H1 (cell line): ENCODE results near the gene JPH2. TPM values are rescaled to one million over a fixed set of nuclear protein-coding genes. Genes with fewer than 3 reads are reported as not detected.

Source experiments
- CTCF ChIA-PET: fragments of 300-600 bp; sonication (Branson Sonifier 250); formaldehyde crosslinking; loops from one replicate; lab custom pipeline; 2021; ENCODE audit not compliant: partially characterized antibody; lab: Charles Lee
- POLR2A ChIA-PET: fragments of 300-600 bp; sonication (Branson Sonifier 250); formaldehyde crosslinking; loops from one replicate; lab custom pipeline; 2021; ENCODE audit warnings: inconsistent platforms; ENCODE audit not compliant: partially characterized antibody; lab: Charles Lee
- DNase-seq, 2 experiments: peaks; one replicate each; pipeline versions ENCODE4 v3.0.0 to v3.0.0-alpha.2; 2010 to 2022; ENCODE audit warnings: low spot score in 2 of 2, low read depth in 1 of 2, mixed read lengths in 1 of 2
- FAIRE-seq: peaks from 2 replicates; lab custom pipeline; 2011; peaks lifted over from hg19 to GRCh38; lab: Jason Lieb, UNC
- H2AFZ ChIP-seq: 2 replicates; pipeline ENCODE4 v1.8.1; 2012; ENCODE audit warnings: low read length, inconsistent platforms
- H2AK5ac ChIP-seq: 2 replicates; pipeline ENCODE4 v1.6.1; 2013; ENCODE audit warnings: low read depth, low read length
- H2BK120ac ChIP-seq: replicated peaks from 2 replicates; pipeline ENCODE3; 2013; ENCODE audit warnings: low read depth, low read length, inconsistent platforms
- H2BK12ac ChIP-seq: 2 replicates; pipeline ENCODE4 v1.6.1; 2013; ENCODE audit warnings: low read depth, low read length
- H2BK15ac ChIP-seq: 2 replicates; pipeline ENCODE4 v1.6.1; 2013; ENCODE audit warnings: low read length
- H2BK20ac ChIP-seq: 2 replicates; pipeline ENCODE4 v1.6.1; 2013; ENCODE audit warnings: low read length
- H2BK5ac ChIP-seq: 2 replicates; pipeline ENCODE4 v1.6.1; 2013; ENCODE audit warnings: low read depth, low read length
- H3K14ac ChIP-seq: 2 replicates; pipeline ENCODE4 v1.6.1; 2013; ENCODE audit warnings: inconsistent platforms; ENCODE audit not compliant: insufficient read length
- H3K18ac ChIP-seq: 2 replicates; pipeline ENCODE4 v1.6.1; 2013; ENCODE audit warnings: low read length; ENCODE audit errors: extremely low read depth
- H3K23ac ChIP-seq: 2 replicates; pipeline ENCODE4 v1.6.1; 2013; ENCODE audit warnings: inconsistent platforms; ENCODE audit not compliant: insufficient read length
- H3K23me2 ChIP-seq: 2 replicates; pipeline ENCODE4 v1.6.1; 2013; ENCODE audit warnings: low read depth, low read length
- H3K27ac ChIP-seq: 2 replicates; pipeline ENCODE4 v1.6.1; 2011; ENCODE audit warnings: low read depth, low read length, inconsistent platforms
- H3K27me3 ChIP-seq, 4 experiments: replicated peaks in 1 of 4; 1 replicate in 1 of 4; 2 replicates in 3 of 4; pipeline versions ENCODE4 v1.6.1 to v1.8.1; 2011 to 2013; ENCODE audit warnings: low read length in 3 of 4, mild to moderate bottlenecking in 3 of 4, inconsistent platforms in 2 of 4, mixed read lengths in 2 of 4, moderate library complexity in 1 of 4; ENCODE audit not compliant: control insufficient read depth in 3 of 4, insufficient read depth in 3 of 4; ENCODE audit errors: extremely low read depth in 1 of 4
- H3K36me3 ChIP-seq, 4 experiments: 2 replicates each; pipeline versions ENCODE4 v1.6.1 to v1.8.1; 2011 to 2013; ENCODE audit warnings: mild to moderate bottlenecking in 4 of 4, low read length in 3 of 4, moderate library complexity in 2 of 4, control low read depth in 1 of 4, inconsistent platforms in 1 of 4; ENCODE audit not compliant: insufficient read depth in 4 of 4, control insufficient read depth in 2 of 4
- H3K4ac ChIP-seq: replicated peaks from 2 replicates; pipeline ENCODE3; 2013; ENCODE audit warnings: low read length, low read depth, mixed read lengths, inconsistent platforms; ENCODE audit not compliant: insufficient read length
- H3K4me1 ChIP-seq, 4 experiments: replicated peaks in 1 of 4; 1 replicate in 1 of 4; 2 replicates in 3 of 4; pipeline versions ENCODE4 v1.6.1 to v1.8.1; 2011 to 2013; ENCODE audit warnings: low read length in 3 of 4, inconsistent platforms in 2 of 4, mixed read lengths in 1 of 4; ENCODE audit not compliant: insufficient read depth in 4 of 4, control insufficient read depth in 3 of 4
- H3K4me2 ChIP-seq, 2 experiments: 2 replicates each; pipeline versions ENCODE4 v1.6.1 to v1.8.1; 2011 to 2013; ENCODE audit warnings: low read depth in 2 of 2, low read length in 2 of 2, control low read depth in 1 of 2, inconsistent platforms in 1 of 2, mild to moderate bottlenecking in 1 of 2; ENCODE audit not compliant: insufficient read depth in 1 of 2
- H3K4me3 ChIP-seq, 4 experiments: fragments of 200-600, 300-600 bp in 1 of 4; sonication (generic), shearing (Covaris generic), sonication (Bioruptor Twin) in 1 of 4; 2 replicates each; pipeline versions ENCODE4 v1.5.1 to v1.8.1; 2011 to 2016; ENCODE audit warnings: low read length in 4 of 4, low read depth in 3 of 4, control low read depth in 2 of 4, inconsistent platforms in 2 of 4, mild to moderate bottlenecking in 2 of 4, mixed read lengths in 1 of 4, moderate library complexity in 1 of 4; ENCODE audit not compliant: insufficient read depth in 2 of 4; ENCODE audit errors: extremely low read depth in 1 of 4
- H3K56ac ChIP-seq: replicated peaks from 2 replicates; pipeline ENCODE3; 2013; ENCODE audit warnings: low read depth, mild to moderate bottlenecking, mixed read lengths, low read length, inconsistent platforms; ENCODE audit not compliant: insufficient read length
- H3K79me1 ChIP-seq: 2 replicates; pipeline ENCODE4 v1.6.1; 2013; ENCODE audit warnings: low read depth, low read length, control low read depth
- H3K79me2 ChIP-seq, 2 experiments: 2 replicates each; pipeline versions ENCODE4 v1.6.1 to v1.8.1; 2012 to 2013; ENCODE audit warnings: low read length in 2 of 2, mild to moderate bottlenecking in 2 of 2, inconsistent platforms in 1 of 2; ENCODE audit not compliant: insufficient read depth in 2 of 2, control insufficient read depth in 1 of 2
- H3K9ac ChIP-seq, 4 experiments: replicated peaks in 1 of 4; 1 replicate in 1 of 4; 2 replicates in 3 of 4; pipeline versions ENCODE4 v1.6.1 to v1.8.1; 2011 to 2013; ENCODE audit warnings: low read depth in 3 of 4, low read length in 3 of 4, control low read depth in 2 of 4, mild to moderate bottlenecking in 2 of 4, moderate library complexity in 2 of 4, inconsistent platforms in 1 of 4; ENCODE audit errors: extremely low read depth in 1 of 4
- H3K9me3 ChIP-seq, 2 experiments: 2 replicates each; pipeline versions ENCODE4 v1.6.1 to v1.8.1; 2012 to 2013; ENCODE audit warnings: mild to moderate bottlenecking in 2 of 2, moderate library complexity in 2 of 2, control low read depth in 1 of 2, inconsistent platforms in 1 of 2, low read depth in 1 of 2, low read length in 1 of 2, mixed read lengths in 1 of 2; ENCODE audit not compliant: insufficient read depth in 2 of 2
- H4K20me1 ChIP-seq, 2 experiments: replicated peaks in 1 of 2; 2 replicates each; pipeline versions ENCODE3 to v1.8.1; 2011 to 2013; ENCODE audit warnings: inconsistent platforms in 2 of 2, low read length in 2 of 2, mild to moderate bottlenecking in 1 of 2; ENCODE audit not compliant: insufficient read depth in 2 of 2, control insufficient read depth in 1 of 2
- H4K5ac ChIP-seq: 2 replicates; pipeline ENCODE4 v1.6.1; 2013; ENCODE audit warnings: low read length, low read depth, mixed read lengths, inconsistent platforms; ENCODE audit not compliant: insufficient read length
- H4K8ac ChIP-seq: 2 replicates; pipeline ENCODE4 v1.8.0; 2013; ENCODE audit warnings: mild to moderate bottlenecking, moderate library complexity, low read length, inconsistent platforms; ENCODE audit not compliant: insufficient read depth; ENCODE audit errors: extremely low read depth
- H4K91ac ChIP-seq: replicated peaks from 2 replicates; pipeline ENCODE3; 2013; ENCODE audit warnings: low read length, mixed read lengths, inconsistent platforms; ENCODE audit not compliant: insufficient read length
- BACH1 ChIP-seq: IDR thresholded peaks from 2 replicates; pipeline ENCODE4 v1.6.1; 2012; ENCODE audit warnings: low read length, improper control_type of control experiment
- CHD1 ChIP-seq: IDR thresholded peaks from 2 replicates; pipeline ENCODE4 v1.6.1; 2012; ENCODE audit warnings: low read depth, low read length, improper control_type of control experiment
- FOSL1 ChIP-seq: IDR thresholded peaks from 2 replicates; pipeline ENCODE4 v1.6.1; 2011; ENCODE audit warnings: mild to moderate bottlenecking, low read depth, low read length, moderate library complexity; ENCODE audit not compliant: insufficient read depth
- JUND ChIP-seq: IDR thresholded peaks from 2 replicates; pipeline ENCODE4 v1.6.1; 2011; ENCODE audit warnings: mild to moderate bottlenecking, improper control_type of control experiment, low read length
- POLR2AphosphoS5 ChIP-seq: IDR thresholded peaks from 2 replicates; pipeline ENCODE4 v1.6.1; 2011; ENCODE audit warnings: low read depth, low read length
- RAD21 ChIP-seq, 2 experiments: IDR thresholded peaks in 1 of 2; conservative IDR thresholded peaks in 1 of 2; 2 replicates each; pipeline ENCODE4 v1.6.1; 2011; ENCODE audit warnings: low read depth in 2 of 2, low read length in 2 of 2, improper control_type of control experiment in 1 of 2, inconsistent platforms in 1 of 2, mild to moderate bottlenecking in 1 of 2, moderate library complexity in 1 of 2
- RBBP5 ChIP-seq: IDR thresholded peaks from 2 replicates; pipeline ENCODE4 v1.7.1; 2012; ENCODE audit warnings: low read depth, mild to moderate bottlenecking, inconsistent platforms, low read length, moderate library complexity, borderline replicate concordance
- RXRA ChIP-seq: IDR thresholded peaks from 2 replicates; pipeline ENCODE4 v1.6.1; 2011; ENCODE audit warnings: low read depth, mild to moderate bottlenecking, low read length, moderate library complexity; ENCODE audit not compliant: insufficient read depth
- ZNF274 ChIP-seq: IDR thresholded peaks from 2 replicates; pipeline ENCODE4 v1.7.0; 2012; ENCODE audit warnings: low read length, borderline replicate concordance; ENCODE audit errors: extremely low read depth
- WGBS, 2 experiments: shearing (Covaris generic) in 1 of 2; methylation state at CpG; one replicate each; pipeline versions ENCODE4 v1.1.6 to v1.1.7; 2013 to 2015; ENCODE audit warnings: low lambda C conversion rate in 2 of 2, mixed read lengths in 2 of 2, inconsistent platforms in 1 of 2, low coverage in 1 of 2, missing lambda C conversion rate in 1 of 2; ENCODE audit not compliant: insufficient replicate concordance in 2 of 2, insufficient coverage in 1 of 2, insufficient read length in 1 of 2; ENCODE audit errors: extremely low coverage in 1 of 2, missing lambda C conversion rate in 1 of 2; 5-methylcytosine and 5-hydroxymethylcytosine counted together
- polyA plus RNA-seq, 7 experiments: library from polyadenylated mRNA; depleted of rRNA in 3 of 7; stranded (reverse) in 5 of 7; unstranded in 2 of 7; fragments of >200 nt in 5 of 7; fragments of 200-250 nt in 2 of 7; gene quantifications; 1 replicate in 5 of 7; 2 replicates in 1 of 7; 4 replicates in 1 of 7; pipeline versions ENCODE4 v1.2.1 to v1.2.3, GENCODE V29; 2011 to 2013; ENCODE audit warnings: missing spikeins in 2 of 7, mixed read lengths in 2 of 7
- total RNA-seq: library from RNA; stranded (reverse); fragmentation: NEBNext Ultra II Directional; extraction: Animal tissue kit (Norgen Biotek cat#: 25700); gene quantifications from 2 replicates; pipeline ENCODE4 v1.2.1, GENCODE V29; 2021
- TF ChIP-seq, protein P1 (sequence below), 3 experiments: IDR thresholded peaks; 1 replicate in 2 of 3; 2 replicates in 1 of 3; pipeline versions ENCODE4 v1.5.1 to v1.6.1; 2011; ENCODE audit warnings: low read length in 3 of 3, mild to moderate bottlenecking in 3 of 3, inconsistent platforms in 2 of 3, low read depth in 1 of 3, moderate library complexity in 1 of 3; ENCODE audit not compliant: insufficient read depth in 1 of 3; ENCODE audit errors: control extremely low read depth in 1 of 3

JPH2 gene
- total and polyA plus RNA-seq, 2 of the 8 experiments (the other 6 are each of a cell fraction or from before 2014, with no cell fraction given) = 0.59 to 1.3 TPM

GRCh38 chr20:44112889-44113617 lies 73.9 kb downstream of the JPH2 start:
- Histone ChIP-seq H3K9ac (no peak overlapping the region), H3K18ac (no peak overlapping the region), H2AK5ac (no peak overlapping the region), H3K9me3 (peaks cover 3 to 7% of the 10 kb centered on the region in 2 experiments), H3K4me2 (no peak overlapping the region), H3K4ac (no peak overlapping the region), H3K36me3 (no peaks in the 10 kb centered on the region), H3K4me1 (no peaks in the 10 kb centered on the region; a peak in 1 of 7 replicates), H3K27ac (no peak overlapping the region), H2BK20ac (no peak overlapping the region), H3K79me2 (no peaks in the 10 kb centered on the region), H3K79me1 (no peaks in the 10 kb centered on the region), H2AFZ (no peak overlapping the region), H4K5ac (no peak overlapping the region), H3K23me2 (no peaks in the 10 kb centered on the region), H2BK15ac (no peak overlapping the region), H4K8ac (no peak overlapping the region), H3K4me3 (no peak overlapping the region), H3K56ac (no peak overlapping the region), H3K27me3 (no peaks in the 10 kb centered on the region), H3K14ac (no peak overlapping the region), H2BK120ac (no peak overlapping the region), H2BK5ac (no peak overlapping the region), H3K23ac (no peak overlapping the region), H4K91ac (no peak overlapping the region), H4K20me1 (no peaks in the 10 kb centered on the region), H2BK12ac (no peak overlapping the region)
- FAIRE-seq (no peak), DNase-seq (no peak)
- POLR2A ChIA-PET = interaction anchor here (0.9 to 1.2 kb wide), 2 partner anchors 66 to 87 kb away, joined by 3 read pairs; no protein-coding TSS in a partner anchor
- 86% methylated on average over 6 of the region's 7 CpGs; no CpG with 5 or more reads in 1 of the 2 experiments for WGBS, 2 experiments
- CTCF ChIA-PET = interaction anchor here (0.6 to 15.8 kb wide), 8 partner anchors 8 to 988 kb away, joined by 3 to 512 read pairs (median 4); partner anchors contain the start of gene JPH2
- TF ChIP-seq JUND (no peak), RXRA (no peak), ZNF274 (no peak), BACH1 (no peak), RAD21 (IDR thresholded peaks at IDR 0.05 in 1 of 2, conservative IDR thresholded peaks at IDR 0.05 in 1 of 2; ENCODE audit: low read depth in 2 of 2, low read length in 2 of 2) (no peak), RBBP5 (no peak), CHD1 (no peak), POLR2AphosphoS5 (no peak), FOSL1 (no peak)
- TF ChIP-seq, protein P1, sequence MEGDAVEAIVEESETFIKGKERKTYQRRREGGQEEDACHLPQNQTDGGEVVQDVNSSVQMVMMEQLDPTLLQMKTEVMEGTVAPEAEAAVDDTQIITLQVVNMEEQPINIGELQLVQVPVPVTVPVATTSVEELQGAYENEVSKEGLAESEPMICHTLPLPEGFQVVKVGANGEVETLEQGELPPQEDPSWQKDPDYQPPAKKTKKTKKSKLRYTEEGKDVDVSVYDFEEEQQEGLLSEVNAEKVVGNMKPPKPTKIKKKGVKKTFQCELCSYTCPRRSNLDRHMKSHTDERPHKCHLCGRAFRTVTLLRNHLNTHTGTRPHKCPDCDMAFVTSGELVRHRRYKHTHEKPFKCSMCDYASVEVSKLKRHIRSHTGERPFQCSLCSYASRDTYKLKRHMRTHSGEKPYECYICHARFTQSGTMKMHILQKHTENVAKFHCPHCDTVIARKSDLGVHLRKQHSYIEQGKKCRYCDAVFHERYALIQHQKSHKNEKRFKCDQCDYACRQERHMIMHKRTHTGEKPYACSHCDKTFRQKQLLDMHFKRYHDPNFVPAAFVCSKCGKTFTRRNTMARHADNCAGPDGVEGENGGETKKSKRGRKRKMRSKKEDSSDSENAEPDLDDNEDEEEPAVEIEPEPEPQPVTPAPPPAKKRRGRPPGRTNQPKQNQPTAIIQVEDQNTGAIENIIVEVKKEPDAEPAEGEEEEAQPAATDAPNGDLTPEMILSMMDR (IDR thresholded peaks at IDR 0.05; ENCODE audit: control extremely low read depth in 1 of 3, insufficient read depth in 1 of 3, low read depth in 1 of 3, low read length in 3 of 3) = no peak
